Neural cell (in vitro differentiated cells): ENCODE data around the gene ORAI1. TPM values are rescaled to one million over a fixed set of nuclear protein-coding genes. Genes with fewer than 3 reads are reported as not detected.

ENCODE experiments used
- H2AFZ ChIP-seq: fragments of 200-600, 300-800 bp; sonication (generic), shearing (Covaris generic); 2 replicates; pipeline ENCODE4 v1.6.0; 2014; ENCODE audit warnings: low read depth, mild to moderate bottlenecking, antibody characterized with exemption, low read length, moderate library complexity
- H3F3A ChIP-seq: fragments of 200-600 bp; shearing (Covaris generic); 2 replicates; pipeline ENCODE4 v1.6.1; 2016; ENCODE audit warnings: mild to moderate bottlenecking, moderate library complexity, mixed read lengths, antibody characterized with exemption, low read length; ENCODE audit not compliant: insufficient read depth, poor library complexity, severe bottlenecking
- H3K27ac ChIP-seq: fragments of 200-600, 300-800 bp; sonication (generic), shearing (Covaris generic); 2 replicates; pipeline ENCODE4 v1.5.1; 2014; ENCODE audit warnings: mild to moderate bottlenecking, low read length, moderate library complexity
- H3K27me3 ChIP-seq: fragments of 300-800, 200-600 bp; sonication (generic), shearing (Covaris generic); 2 replicates; pipeline ENCODE4 v1.6.0; 2014; ENCODE audit warnings: mild to moderate bottlenecking, low read depth, low read length, moderate library complexity; ENCODE audit not compliant: insufficient read depth
- H3K36me3 ChIP-seq: fragments of 300-800, 200-600 bp; sonication (generic), shearing (Covaris generic); 2 replicates; pipeline ENCODE4 v1.5.1; 2014; ENCODE audit warnings: mild to moderate bottlenecking, antibody characterized with exemption, low read length, moderate library complexity; ENCODE audit not compliant: insufficient read depth
- H3K4me2 ChIP-seq: fragments of 300-800, 200-600 bp; sonication (generic), shearing (Covaris generic); 2 replicates; pipeline ENCODE4 v1.6.0; 2014; ENCODE audit warnings: mild to moderate bottlenecking, low read length
- H3K4me3 ChIP-seq: fragments of 300-800, 200-600 bp; sonication (generic), shearing (Covaris generic); 2 replicates; pipeline ENCODE4 v1.5.1; 2014; ENCODE audit warnings: mild to moderate bottlenecking, low read length, moderate library complexity
- H3K79me2 ChIP-seq: fragments of 200-600 bp; shearing (Covaris generic); replicated peaks from 2 replicates; pipeline ENCODE4 v1.6.0; 2014; ENCODE audit warnings: mild to moderate bottlenecking, low read length, moderate library complexity; ENCODE audit not compliant: insufficient read depth
- H3K9ac ChIP-seq: fragments of 300-800, 200-600 bp; sonication (generic), shearing (Covaris generic); 2 replicates; pipeline ENCODE4 v1.6.1; 2016; ENCODE audit warnings: mild to moderate bottlenecking, low read length, mixed read lengths
- H3K9me2 ChIP-seq: fragments of 200-600 bp; shearing (Covaris generic); 2 replicates; pipeline ENCODE4 v1.6.1; 2016; ENCODE audit warnings: mild to moderate bottlenecking, low read length, mixed read lengths; ENCODE audit not compliant: insufficient read depth
- H3K9me3 ChIP-seq: fragments of 200-600, 300-800 bp; sonication (generic), shearing (Covaris generic); 2 replicates; pipeline ENCODE4 v1.6.1; 2016; ENCODE audit warnings: mild to moderate bottlenecking, mixed run types, low read length, moderate library complexity, mixed read lengths
- H4K20me1 ChIP-seq: fragments of 200-600 bp; shearing (Covaris generic); 2 replicates; pipeline ENCODE4 v1.6.1; 2016; ENCODE audit warnings: mild to moderate bottlenecking, mixed run types; ENCODE audit not compliant: insufficient read depth
- CTCF ChIP-seq: fragments of 450-650 bp; IDR thresholded peaks from 2 replicates; pipeline ENCODE4 v1.5.1; 2014; ENCODE audit warnings: antibody characterized with exemption, mild to moderate bottlenecking, moderate library complexity; ENCODE audit not compliant: poor library complexity, severe bottlenecking
- EP300 ChIP-seq: fragments of 450-650 bp; conservative IDR thresholded peaks from 2 replicates; pipeline ENCODE4 v1.6.1; 2014; ENCODE audit warnings: antibody characterized with exemption, mild to moderate bottlenecking, moderate library complexity; ENCODE audit not compliant: poor library complexity, severe bottlenecking
- EZH2 ChIP-seq: fragments of 200-600, 300-800 bp; shearing (Covaris generic), sonication (generic); IDR thresholded peaks from 2 replicates; pipeline ENCODE4 v1.6.1; 2014; ENCODE audit warnings: antibody characterized with exemption, low read length, borderline replicate concordance, mild to moderate bottlenecking; ENCODE audit not compliant: insufficient read depth, poor library complexity, severe bottlenecking
- MXI1 ChIP-seq: fragments of 450-650 bp; conservative IDR thresholded peaks from 2 replicates; pipeline ENCODE4 v1.6.1; 2014; ENCODE audit warnings: antibody characterized with exemption, mild to moderate bottlenecking; ENCODE audit not compliant: poor library complexity, severe bottlenecking
- POLR2AphosphoS5 ChIP-seq: IDR thresholded peaks from 2 replicates; pipeline ENCODE4 v1.6.1; 2012
- RAD21 ChIP-seq: fragments of 450-650 bp; conservative IDR thresholded peaks from 2 replicates; pipeline ENCODE4 v1.6.1; 2014; ENCODE audit warnings: antibody characterized with exemption, mild to moderate bottlenecking, moderate library complexity
- SMC3 ChIP-seq: fragments of 450-650 bp; conservative IDR thresholded peaks from 2 replicates; pipeline ENCODE4 v1.6.1; 2014; ENCODE audit warnings: antibody characterized with exemption, mild to moderate bottlenecking, moderate library complexity; ENCODE audit not compliant: poor library complexity
- TAF1 ChIP-seq: IDR thresholded peaks from 2 replicates; pipeline ENCODE4 v1.6.1; 2012; ENCODE audit warnings: low read depth
- polyA plus RNA-seq: library from polyadenylated mRNA; depleted of rRNA; stranded (reverse); fragments of >200 nt; gene quantifications from 2 replicates; pipeline ENCODE4 v1.2.3, GENCODE V29; 2014
- TF ChIP-seq, protein P1 (sequence below): IDR thresholded peaks from 2 replicates; pipeline ENCODE4 v1.6.1; 2012; ENCODE audit warnings: borderline replicate concordance

Gene ORAI1
- polyA plus RNA-seq, 1 donor from 2014 or later: 0.78 TPM

DNA sequence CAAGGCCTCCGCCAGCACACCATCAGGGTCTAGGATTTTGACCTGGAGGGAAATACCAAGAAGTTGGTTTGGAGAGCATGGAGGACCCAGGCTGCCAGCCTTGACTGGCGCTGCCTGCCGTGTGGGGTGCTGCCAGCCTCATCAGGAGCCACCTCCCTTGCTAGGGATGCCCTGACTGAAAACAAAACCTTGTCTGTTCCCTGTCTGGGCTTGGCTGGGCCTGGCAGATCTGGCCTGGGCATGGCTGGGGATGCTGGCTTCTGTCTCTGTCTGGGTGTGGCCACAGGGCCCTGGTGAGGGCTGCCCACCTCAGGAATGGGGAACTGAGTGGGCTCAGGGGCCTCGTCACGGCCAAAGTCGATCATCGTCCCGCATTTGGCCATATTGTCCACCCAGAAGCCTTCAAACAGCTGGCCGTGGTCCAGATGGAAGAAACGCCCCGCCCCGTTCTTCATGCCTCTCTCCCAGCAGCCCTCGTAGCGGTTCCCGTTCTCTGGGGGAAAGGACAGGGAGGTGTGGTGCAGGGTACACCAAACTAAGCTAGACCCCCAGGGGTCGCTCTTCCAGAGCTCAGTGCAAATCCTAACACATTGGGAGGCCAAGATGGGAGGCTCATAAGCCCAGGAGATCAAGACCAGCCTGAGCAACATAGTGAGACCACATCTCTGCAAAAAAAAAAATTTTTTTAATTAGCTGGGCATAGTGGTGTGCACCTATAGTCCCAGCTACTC, 26.6 kb downstream of the ORAI1 start:
- H3K9me2 ChIP-seq: no peaks in the 10 kb centered on the region

GRCh38 chr12:121653999-121654398, 27.7 kb downstream of the ORAI1 start:
- Histone ChIP-seq H3K4me3 (no peak overlapping the region), H4K20me1 (no peaks in the 10 kb centered on the region), H3K9ac (no peak overlapping the region), H3K36me3 (no peaks in the 10 kb centered on the region), H3K27ac (no peak overlapping the region), H3K9me3 (no peaks in the 10 kb centered on the region), H2AFZ (no peak overlapping the region), H3K9me2 (no peaks in the 10 kb centered on the region), H3K27me3 (no peaks in the 10 kb centered on the region), H3F3A (no peaks in the 10 kb centered on the region), H3K79me2 (no peaks in the 10 kb centered on the region), H3K4me2 (no peak overlapping the region)
- TF ChIP-seq, protein P1, sequence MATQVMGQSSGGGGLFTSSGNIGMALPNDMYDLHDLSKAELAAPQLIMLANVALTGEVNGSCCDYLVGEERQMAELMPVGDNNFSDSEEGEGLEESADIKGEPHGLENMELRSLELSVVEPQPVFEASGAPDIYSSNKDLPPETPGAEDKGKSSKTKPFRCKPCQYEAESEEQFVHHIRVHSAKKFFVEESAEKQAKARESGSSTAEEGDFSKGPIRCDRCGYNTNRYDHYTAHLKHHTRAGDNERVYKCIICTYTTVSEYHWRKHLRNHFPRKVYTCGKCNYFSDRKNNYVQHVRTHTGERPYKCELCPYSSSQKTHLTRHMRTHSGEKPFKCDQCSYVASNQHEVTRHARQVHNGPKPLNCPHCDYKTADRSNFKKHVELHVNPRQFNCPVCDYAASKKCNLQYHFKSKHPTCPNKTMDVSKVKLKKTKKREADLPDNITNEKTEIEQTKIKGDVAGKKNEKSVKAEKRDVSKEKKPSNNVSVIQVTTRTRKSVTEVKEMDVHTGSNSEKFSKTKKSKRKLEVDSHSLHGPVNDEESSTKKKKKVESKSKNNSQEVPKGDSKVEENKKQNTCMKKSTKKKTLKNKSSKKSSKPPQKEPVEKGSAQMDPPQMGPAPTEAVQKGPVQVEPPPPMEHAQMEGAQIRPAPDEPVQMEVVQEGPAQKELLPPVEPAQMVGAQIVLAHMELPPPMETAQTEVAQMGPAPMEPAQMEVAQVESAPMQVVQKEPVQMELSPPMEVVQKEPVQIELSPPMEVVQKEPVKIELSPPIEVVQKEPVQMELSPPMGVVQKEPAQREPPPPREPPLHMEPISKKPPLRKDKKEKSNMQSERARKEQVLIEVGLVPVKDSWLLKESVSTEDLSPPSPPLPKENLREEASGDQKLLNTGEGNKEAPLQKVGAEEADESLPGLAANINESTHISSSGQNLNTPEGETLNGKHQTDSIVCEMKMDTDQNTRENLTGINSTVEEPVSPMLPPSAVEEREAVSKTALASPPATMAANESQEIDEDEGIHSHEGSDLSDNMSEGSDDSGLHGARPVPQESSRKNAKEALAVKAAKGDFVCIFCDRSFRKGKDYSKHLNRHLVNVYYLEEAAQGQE: no peak
- TF ChIP-seq SMC3 (no peak), EZH2 (no peak)

More for the DNA sequence above, 26.6 kb downstream of the ORAI1 start:
- no peaks in the 10 kb centered on the region for H3K79me2 ChIP-seq
- no peak overlapping the region for H3K9ac ChIP-seq
- no peaks in the 10 kb centered on the region for H3K36me3 ChIP-seq
- no peak overlapping the region for H3K4me2 ChIP-seq
- no peaks in the 10 kb centered on the region for H3F3A ChIP-seq
- H3K27ac ChIP-seq: no peak overlapping the region
- no peaks in the 10 kb centered on the region for H4K20me1 ChIP-seq
- no peak for TF ChIP-seq POLR2AphosphoS5
- TF ChIP-seq CTCF: no peak
- TF ChIP-seq SMC3: no peak
- no peak for TF ChIP-seq MXI1
- TF ChIP-seq EZH2: no peak
- TF ChIP-seq, protein P1: no peak
- TF ChIP-seq TAF1: no peak
- no peak for TF ChIP-seq EP300
- no peak for TF ChIP-seq RAD21
- H2AFZ ChIP-seq: no peak overlapping the region
- no peak overlapping the region for H3K4me3 ChIP-seq
- no peaks in the 10 kb centered on the region for H3K9me3 ChIP-seq
- no peaks in the 10 kb centered on the region for H3K27me3 ChIP-seq
